ENCODE results near the gene EMC10. TPM values are rescaled to one million over a fixed set of nuclear protein-coding genes. Genes with fewer than 3 reads are reported as not detected.

Gene EMC10
- total RNA-seq, 2 donors from 2014 or later, result 60.3 to 68.0 TPM

DNA sequence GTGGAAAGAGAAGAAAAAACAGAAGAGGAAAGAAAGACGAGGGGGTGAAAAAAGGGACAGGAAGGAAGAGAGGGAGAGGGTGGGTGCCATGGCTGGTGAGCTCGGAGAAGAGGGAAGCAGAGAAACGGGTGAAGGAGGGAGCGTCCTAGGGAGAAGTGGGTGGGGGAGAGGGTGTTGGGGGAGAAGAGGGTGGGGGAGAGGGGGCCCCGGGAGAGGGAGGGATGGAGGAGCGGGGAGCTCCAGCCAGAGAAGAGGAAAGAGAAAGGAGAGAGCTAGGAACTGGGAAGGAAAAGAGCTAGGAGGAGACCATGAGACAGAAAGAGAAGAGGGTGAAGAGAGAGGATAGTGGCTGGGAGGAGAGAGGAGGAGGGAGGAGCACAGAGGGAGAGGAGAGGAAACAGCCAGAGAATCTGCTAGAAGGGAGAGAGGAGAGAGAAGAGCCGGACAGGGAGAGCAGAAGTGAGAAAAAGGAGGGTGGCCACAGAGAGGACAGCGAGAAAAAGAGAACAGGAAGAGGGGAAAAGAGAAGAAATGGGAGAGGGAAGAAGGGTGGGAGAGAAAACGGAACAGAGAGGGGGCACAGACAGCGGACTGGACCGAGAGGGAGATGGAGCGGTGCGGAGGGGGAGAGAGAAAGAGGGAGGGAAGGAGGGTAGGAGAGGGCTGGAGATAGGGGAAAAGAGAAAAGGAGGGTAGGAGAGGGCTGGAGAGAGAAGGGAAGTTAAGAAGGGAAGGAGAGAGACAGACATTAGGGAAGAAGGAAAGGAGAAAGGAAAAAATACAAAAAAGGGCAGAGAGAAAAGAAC is 12.3 kb downstream of the EMC10 start:
- H3K4me1 ChIP-seq, result no peaks in the 10 kb centered on the region
- no peaks in the 10 kb centered on the region for H3K27me3 ChIP-seq
- DNase-seq (no peak), ATAC-seq (no peak)
- no peaks in the 10 kb centered on the region for H3K36me3 ChIP-seq (replicated peaks in 1 of 2; ENCODE audit: insufficient read depth in 1 of 2, low read depth in 2 of 2)
- H3K27ac ChIP-seq, result no peak overlapping the region
- intact Hi-C loops (cut with DNase I), result no loop called here
- H3K9me3 ChIP-seq, result no peaks in the 10 kb centered on the region
- TF ChIP-seq, protein P1, sequence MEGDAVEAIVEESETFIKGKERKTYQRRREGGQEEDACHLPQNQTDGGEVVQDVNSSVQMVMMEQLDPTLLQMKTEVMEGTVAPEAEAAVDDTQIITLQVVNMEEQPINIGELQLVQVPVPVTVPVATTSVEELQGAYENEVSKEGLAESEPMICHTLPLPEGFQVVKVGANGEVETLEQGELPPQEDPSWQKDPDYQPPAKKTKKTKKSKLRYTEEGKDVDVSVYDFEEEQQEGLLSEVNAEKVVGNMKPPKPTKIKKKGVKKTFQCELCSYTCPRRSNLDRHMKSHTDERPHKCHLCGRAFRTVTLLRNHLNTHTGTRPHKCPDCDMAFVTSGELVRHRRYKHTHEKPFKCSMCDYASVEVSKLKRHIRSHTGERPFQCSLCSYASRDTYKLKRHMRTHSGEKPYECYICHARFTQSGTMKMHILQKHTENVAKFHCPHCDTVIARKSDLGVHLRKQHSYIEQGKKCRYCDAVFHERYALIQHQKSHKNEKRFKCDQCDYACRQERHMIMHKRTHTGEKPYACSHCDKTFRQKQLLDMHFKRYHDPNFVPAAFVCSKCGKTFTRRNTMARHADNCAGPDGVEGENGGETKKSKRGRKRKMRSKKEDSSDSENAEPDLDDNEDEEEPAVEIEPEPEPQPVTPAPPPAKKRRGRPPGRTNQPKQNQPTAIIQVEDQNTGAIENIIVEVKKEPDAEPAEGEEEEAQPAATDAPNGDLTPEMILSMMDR (IDR thresholded peaks at IDR 0.05), result no peak
- no peak for TF ChIP-seq POLR2A (IDR thresholded peaks at IDR 0.05)
- 47 to 63% methylated on average over 12 to 13 of the region's 13 CpGs for WGBS, 2 donors
- no peak overlapping the region for H3K4me3 ChIP-seq

DNA sequence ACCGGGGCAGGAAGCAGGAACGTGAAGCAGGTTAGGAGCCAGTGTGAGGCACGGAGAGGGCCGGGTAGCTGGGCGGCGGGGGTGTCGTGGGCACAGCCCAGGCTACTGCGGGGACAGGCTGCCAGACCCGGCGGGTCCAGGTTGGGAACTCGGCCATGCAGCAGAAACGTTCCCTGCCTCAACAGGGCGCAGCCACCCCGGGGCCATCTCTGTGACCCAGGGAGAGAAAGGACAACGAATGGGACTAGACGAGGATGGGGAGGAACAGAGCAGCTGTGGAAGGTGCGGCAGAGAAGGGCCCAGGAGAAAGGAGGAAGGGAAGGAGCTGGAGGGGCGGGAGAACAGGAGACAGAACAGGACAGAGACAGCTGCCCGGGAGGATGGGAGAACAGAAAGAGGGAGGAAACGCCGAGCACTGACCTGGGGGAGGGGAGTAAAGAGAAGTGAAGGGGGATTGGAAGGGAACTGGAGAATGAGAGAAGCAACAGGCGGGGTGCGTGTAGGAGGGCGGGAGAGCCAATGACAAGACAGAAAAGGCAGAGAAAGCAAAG is 13.2 kb downstream of the EMC10 start:
- ATAC-seq (no peak), DNase-seq (no peak)
- no peaks in the 10 kb centered on the region for H3K27me3 ChIP-seq
- no peak overlapping the region for H3K27ac ChIP-seq
- H3K4me1 ChIP-seq, result no peaks in the 10 kb centered on the region
- no peaks in the 10 kb centered on the region for H3K36me3 ChIP-seq (replicated peaks in 1 of 2; ENCODE audit: insufficient read depth in 1 of 2, low read depth in 2 of 2)
- WGBS, 2 donors, result 62 to 66% methylated on average over 24 of the region's 24 CpGs
- no peak overlapping the region for H3K4me3 ChIP-seq
- intact Hi-C loops (cut with DNase I), result no loop called here
- no peaks in the 10 kb centered on the region for H3K9me3 ChIP-seq
- TF ChIP-seq POLR2A (IDR thresholded peaks at IDR 0.05), result no peak
- TF ChIP-seq, protein P1 (IDR thresholded peaks at IDR 0.05), result no peak

DNA sequence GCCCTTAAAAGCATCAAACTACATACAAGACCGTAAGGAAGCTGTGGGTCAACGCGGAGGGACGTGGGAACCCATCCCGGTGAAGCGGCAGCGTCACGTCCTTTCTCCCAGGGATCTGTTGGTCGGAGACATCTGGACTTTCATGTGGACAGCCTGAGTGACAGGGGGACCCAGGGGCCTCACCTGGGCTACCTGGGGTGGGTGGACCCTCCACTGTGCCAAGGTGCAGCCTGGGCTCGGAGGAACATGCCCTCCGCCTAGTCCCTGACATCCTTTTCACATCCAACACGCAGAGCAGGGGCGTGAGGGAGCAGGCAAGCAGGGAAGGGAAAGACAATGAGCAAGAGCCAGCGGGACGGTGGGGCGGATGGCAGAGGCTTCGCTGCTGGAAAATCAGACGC is 14.1 kb downstream of the EMC10 start:
- H3K4me1 ChIP-seq, result no peaks in the 10 kb centered on the region
- intact Hi-C loops (cut with DNase I), result no loop called here
- H3K36me3 ChIP-seq (replicated peaks in 1 of 2; ENCODE audit: insufficient read depth in 1 of 2, low read depth in 2 of 2), result no peaks in the 10 kb centered on the region
- TF ChIP-seq, protein P1 (IDR thresholded peaks at IDR 0.05), result no peak
- no peak for TF ChIP-seq POLR2A (IDR thresholded peaks at IDR 0.05)
- H3K27me3 ChIP-seq, result no peaks in the 10 kb centered on the region
- H3K9me3 ChIP-seq, result no peaks in the 10 kb centered on the region
- ATAC-seq (no peak), DNase-seq (no peak)
- H3K4me3 ChIP-seq, result no peak overlapping the region
- 93 to 97% methylated on average over 10 to 18 of the region's 18 CpGs for WGBS, 2 donors
- no peak overlapping the region for H3K27ac ChIP-seq

DNA sequence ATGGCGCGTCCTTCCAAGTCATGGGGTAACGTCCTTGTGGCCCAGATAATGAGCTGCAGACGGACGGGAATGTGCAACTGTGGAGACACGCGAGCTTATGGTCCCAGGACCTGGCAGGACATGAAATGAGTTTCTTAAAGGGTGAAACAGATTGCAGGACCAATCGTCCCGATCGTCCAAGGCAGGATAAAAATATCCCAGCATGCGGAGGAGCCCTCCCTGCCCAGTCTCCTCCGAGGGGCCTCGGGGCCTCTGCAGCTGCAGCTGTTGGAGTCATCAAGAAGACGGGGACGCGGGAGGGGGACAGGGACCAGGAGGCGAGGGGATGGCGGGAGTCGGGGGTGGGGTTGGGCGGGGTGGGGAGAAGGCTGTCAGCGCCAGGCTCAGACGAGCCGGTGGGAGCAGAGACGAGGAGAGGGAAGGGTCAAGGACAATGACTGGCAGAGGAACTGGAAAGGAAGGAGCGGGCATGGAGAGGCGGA is 14.7 kb downstream of the EMC10 start:
- DNase-seq (no peak), ATAC-seq (no peak)
- Histone ChIP-seq H3K4me3 (no peak overlapping the region), H3K27me3 (no peaks in the 10 kb centered on the region), H3K9me3 (no peaks in the 10 kb centered on the region), H3K4me1 (no peaks in the 10 kb centered on the region), H3K36me3 (replicated peaks in 1 of 2; ENCODE audit: insufficient read depth in 1 of 2, low read depth in 2 of 2) (no peaks in the 10 kb centered on the region), H3K27ac (no peak overlapping the region)
- intact Hi-C loops (cut with DNase I), result no loop called here
- TF ChIP-seq, protein P1 (IDR thresholded peaks at IDR 0.05), result no peak
- TF ChIP-seq POLR2A (IDR thresholded peaks at IDR 0.05), result no peak
- WGBS, 2 donors, result 52 to 53% methylated on average over 26 of the region's 26 CpGs
